SK-N-SH (cell line): ENCODE measurements around the gene MGLL. TPM values are rescaled to one million over a fixed set of nuclear protein-coding genes. Genes with fewer than 3 reads are reported as not detected.

ENCODE experiments used
- CTCF ChIA-PET: fragments of 300-600, 350-600 bp; formaldehyde crosslinking; extraction: SDS; loops from one replicate; lab custom pipeline; 2021; lab: Yijun Ruan, JAX
- POLR2A ChIA-PET: fragments of 350-600 bp; sonication (Branson Sonifier 250); formaldehyde crosslinking; extraction: SDS; loops from one replicate; lab custom pipeline; 2020; ENCODE audit warnings: antibody characterized with exemption, inconsistent platforms; lab: Yijun Ruan, JAX
- DNase-seq: peaks from one replicate; pipeline ENCODE4 v3.0.0; 2012
- H2AFZ ChIP-seq: fragments of 200-600 bp; sonication (generic); 2 replicates; pipeline ENCODE4 v1.8.1; 2016; ENCODE audit warnings: antibody characterized with exemption, mild to moderate bottlenecking, low read depth
- H3F3A ChIP-seq: fragments of 200-600 bp; sonication (generic); replicated peaks from 2 replicates; pipeline ENCODE3; 2016; ENCODE audit warnings: antibody characterized with exemption, mild to moderate bottlenecking; ENCODE audit not compliant: insufficient read depth
- H3K27ac ChIP-seq, 2 experiments: fragments of 200-500 bp in 1 of 2; fragments of 200-600 bp in 1 of 2; sonication (Bioruptor generic) in 1 of 2; sonication (generic), shearing (Covaris generic) in 1 of 2; 2 replicates each; pipeline versions ENCODE4 v1.5.1 to v1.6.1; 2014 to 2016; ENCODE audit warnings: low read depth in 2 of 2, inconsistent platforms in 1 of 2, low read length in 1 of 2, mild to moderate bottlenecking in 1 of 2, mixed read lengths in 1 of 2
- H3K27me3 ChIP-seq: fragments of 200-600 bp; sonication (generic), shearing (Covaris generic); 2 replicates; pipeline ENCODE4 v1.6.1; 2016; ENCODE audit warnings: mixed run types; ENCODE audit not compliant: insufficient read depth
- H3K36me3 ChIP-seq, 2 experiments: fragments of 200-500 bp in 1 of 2; fragments of 200-600 bp in 1 of 2; sonication (Bioruptor generic) in 1 of 2; sonication (generic) in 1 of 2; replicated peaks in 1 of 2; 2 replicates each; pipeline versions ENCODE3 to v1.5.1; 2014 to 2016; ENCODE audit warnings: low read length in 1 of 2, mild to moderate bottlenecking in 1 of 2; ENCODE audit not compliant: insufficient read depth in 2 of 2, control insufficient read depth in 1 of 2
- H3K4me1 ChIP-seq, 2 experiments: fragments of 200-500 bp in 1 of 2; fragments of 200-600 bp in 1 of 2; sonication (Bioruptor generic) in 1 of 2; sonication (generic), shearing (Covaris generic) in 1 of 2; 2 replicates each; pipeline versions ENCODE4 v1.5.1 to v1.6.1; 2014 to 2016; ENCODE audit warnings: low read depth in 1 of 2, low read length in 1 of 2, mixed run types in 1 of 2; ENCODE audit not compliant: insufficient read depth in 2 of 2, control insufficient read depth in 1 of 2
- H3K4me2 ChIP-seq: fragments of 200-600 bp; sonication (generic), shearing (Covaris generic); 2 replicates; pipeline ENCODE4 v1.6.1; 2017; ENCODE audit warnings: mixed run types
- H3K4me3 ChIP-seq, 2 experiments: fragments of 200-500 bp in 1 of 2; fragments of 200-600 bp in 1 of 2; sonication (Bioruptor generic) in 1 of 2; sonication (generic), shearing (Covaris generic) in 1 of 2; 2 replicates each; pipeline versions ENCODE4 v1.5.1 to v1.8.1; 2014 to 2016; ENCODE audit warnings: low read depth in 2 of 2, inconsistent platforms in 1 of 2, low read length in 1 of 2, mild to moderate bottlenecking in 1 of 2, mixed read lengths in 1 of 2, moderate library complexity in 1 of 2
- H3K79me2 ChIP-seq: fragments of 200-600 bp; sonication (generic); 2 replicates; pipeline ENCODE4 v1.8.1; 2017; ENCODE audit warnings: mild to moderate bottlenecking; ENCODE audit not compliant: insufficient read depth
- H3K9ac ChIP-seq: fragments of 200-600 bp; sonication (generic); 2 replicates; pipeline ENCODE4 v1.6.1; 2017; ENCODE audit warnings: mixed run types
- H3K9me2 ChIP-seq: fragments of 200-600 bp; sonication (generic); 2 replicates; pipeline ENCODE4 v1.6.1; 2017; ENCODE audit warnings: mixed run types
- H3K9me3 ChIP-seq: fragments of 200-600 bp; sonication (generic); 2 replicates; pipeline ENCODE4 v1.6.1; 2017; ENCODE audit warnings: mixed run types, mild to moderate bottlenecking, moderate library complexity
- H4K20me1 ChIP-seq: fragments of 200-600 bp; sonication (generic); 2 replicates; pipeline ENCODE4 v1.6.1; 2017; ENCODE audit warnings: mild to moderate bottlenecking, mixed run types; ENCODE audit not compliant: insufficient read depth
- EP300 ChIP-seq, 2 experiments: IDR thresholded peaks; 2 replicates each; pipeline versions ENCODE4 v1.4.0 to v1.6.1; 2012; ENCODE audit warnings: borderline replicate concordance in 1 of 2, low read depth in 1 of 2, low read length in 1 of 2
- EZH2phosphoT487 ChIP-seq: fragments of 200-600 bp; sonication (generic); IDR thresholded peaks from 2 replicates; pipeline ENCODE4 v1.6.1; 2017; ENCODE audit warnings: low read depth, mixed run types, mild to moderate bottlenecking, antibody characterized with exemption, moderate library complexity, borderline replicate concordance
- FOSL2 ChIP-seq: IDR thresholded peaks from 2 replicates; pipeline ENCODE4 v1.4.0; 2012; ENCODE audit warnings: low read depth, mild to moderate bottlenecking, moderate library complexity, borderline replicate concordance
- GATA2 ChIP-seq: sonication (generic); formaldehyde crosslinking; IDR thresholded peaks from 2 replicates; pipeline ENCODE4 v1.5.0; 2020; ENCODE audit warnings: mild to moderate bottlenecking, missing genetic modification reagents
- JUND ChIP-seq: IDR thresholded peaks from 2 replicates; pipeline ENCODE4 v1.4.0; 2012
- MEF2A ChIP-seq: IDR thresholded peaks from 2 replicates; pipeline ENCODE4 v1.4.0; 2012; ENCODE audit warnings: low read depth, borderline replicate concordance
- NFIC ChIP-seq: IDR thresholded peaks from 2 replicates; pipeline ENCODE4 v1.4.0; 2012; ENCODE audit warnings: borderline replicate concordance
- PBX3 ChIP-seq: IDR thresholded peaks from 2 replicates; pipeline ENCODE4; 2012
- POLR2AphosphoS5 ChIP-seq: IDR thresholded peaks from 2 replicates; pipeline ENCODE4 v1.6.1; 2012; ENCODE audit warnings: low read depth, low read length
- RAD21 ChIP-seq: IDR thresholded peaks from 2 replicates; pipeline ENCODE4 v1.6.1; 2012; ENCODE audit warnings: mild to moderate bottlenecking, low read length
- RCOR1 ChIP-seq: fragments of 150-350 bp; IDR thresholded peaks from 2 replicates; pipeline ENCODE4 v1.6.1; 2017; ENCODE audit warnings: antibody characterized with exemption, low read length
- REST ChIP-seq: IDR thresholded peaks from 2 replicates; pipeline ENCODE4 v1.6.1; 2012; ENCODE audit warnings: mild to moderate bottlenecking, low read depth, low read length, moderate library complexity
- SIN3A ChIP-seq: IDR thresholded peaks from 2 replicates; pipeline ENCODE4 v1.6.1; 2012; ENCODE audit warnings: low read depth, mild to moderate bottlenecking, low read length, moderate library complexity, borderline replicate concordance
- TAF1 ChIP-seq: IDR thresholded peaks from 2 replicates; pipeline ENCODE4 v1.6.1; 2012; ENCODE audit warnings: low read depth, mild to moderate bottlenecking, low read length, moderate library complexity, borderline replicate concordance
- TEAD4 ChIP-seq: IDR thresholded peaks from 2 replicates; pipeline ENCODE4 v1.4.0; 2012; ENCODE audit warnings: mild to moderate bottlenecking, borderline replicate concordance; ENCODE audit not compliant: insufficient read depth
- USF1 ChIP-seq: IDR thresholded peaks from 2 replicates; pipeline ENCODE4 v1.4.0; 2012; ENCODE audit warnings: low read depth, borderline replicate concordance
- USF2 ChIP-seq: fragments of 150-350 bp; IDR thresholded peaks from 2 replicates; pipeline ENCODE4 v1.6.1; 2017; ENCODE audit warnings: antibody characterized with exemption, low read length, low read depth, borderline replicate concordance
- ZBTB33 ChIP-seq: IDR thresholded peaks from 2 replicates; pipeline ENCODE4 v1.4.0; 2012; ENCODE audit warnings: low read depth, borderline replicate concordance
- WGBS: methylation state at CpG from one replicate; pipeline ENCODE4 v1.1.6; 2017; ENCODE audit warnings: low lambda C conversion rate; 5-methylcytosine and 5-hydroxymethylcytosine counted together
- polyA plus RNA-seq, 3 experiments: library from polyadenylated mRNA; depleted of rRNA; stranded (reverse); fragments of >200 nt; gene quantifications; 2 replicates each; pipeline ENCODE4 v1.2.3, GENCODE V29; 2012

The MGLL gene
- polyA plus RNA-seq, 1 of the 3 experiments (the other 2 are of a cell fraction): 2.2 TPM

GRCh38 chr3:127660621-127661251, 161.6 kb downstream of the MGLL start:
- TF ChIP-seq GATA2 (no peak), USF2 (no peak), REST (no peak), NFIC (no peak), ZBTB33 (no peak), EP300 (IDR thresholded peaks at IDR 0.05; ENCODE audit: borderline replicate concordance in 1 of 2, low read depth in 1 of 2, low read length in 1 of 2) (no peak), POLR2AphosphoS5 (no peak), FOSL2 (no peak), JUND (no peak), MEF2A (no peak), RAD21 (no peak), TEAD4 (no peak), PBX3 (no peak), EZH2phosphoT487 (no peak), RCOR1 (no peak), USF1 (no peak), TAF1 (no peak), SIN3A (no peak)
- TF ChIP-seq, all 33 proteins: peak for 0
- 96% methylated on average over 3 of the region's 10 CpGs for WGBS
- no peak overlapping the region for H3K4me3 ChIP-seq
- H3K27ac ChIP-seq: no peak overlapping the region; a peak in 1 of 4 replicates
- POLR2A ChIA-PET: no interaction called here
- CTCF ChIA-PET: interaction anchor here (0.7 to 2.9 kb wide), 3 partner anchors 8 to 23 kb away, joined by 3 to 10 read pairs (median 5); no protein-coding TSS in a partner anchor
- no peaks in the 10 kb centered on the region for H3K27me3 ChIP-seq
- H3K4me1 ChIP-seq: peaks cover 0 to 8% of the 10 kb centered on the region in 2 experiments; a peak in 1 of 4 replicates
- no peak overlapping the region for H3K9ac ChIP-seq
- DNase-seq: no peak
- no peak overlapping the region for H2AFZ ChIP-seq
- peaks cover 0 to 12% of the 10 kb centered on the region in 2 experiments for H3K36me3 ChIP-seq
- H3K4me2 ChIP-seq: no peak overlapping the region
- H4K20me1 ChIP-seq: no peaks in the 10 kb centered on the region
- no peaks in the 10 kb centered on the region for H3K9me2 ChIP-seq
- H3K9me3 ChIP-seq: no peaks in the 10 kb centered on the region
- no peaks in the 10 kb centered on the region for H3K79me2 ChIP-seq
- peaks cover 5% of the 10 kb centered on the region for H3F3A ChIP-seq
